ENCODE measurements around the gene KIF11.

Gene KIF11

GRCh38 chr10:92678206-92678605 is 85.3 kb downstream of the KIF11 start:
- DNase-seq (ENCODE audit: low read depth): no peak

- DNase-seq (ENCODE audit: low read depth): no peak
Observed at GRCh38 chr10:92681306-92681834, 88.4 kb downstream of the KIF11 start.

GRCh38 chr10:92688573-92688926 is 95.6 kb downstream of the KIF11 start:
- DNase-seq (ENCODE audit: low read depth): no peak

- DNase-seq (ENCODE audit: low read depth): peak; percentile 51
Observed at GRCh38 chr10:92688927-92689662, 96.2 kb downstream of the KIF11 start.

GRCh38 chr10:92689663-92690210 is 96.8 kb downstream of the KIF11 start, which contains the start of gene HHEX:
Gene HHEX (plus strand): TSS chr10:92689955. CDS start chr10:92689987, 32 bp downstream.
- peak; percentile 82 for DNase-seq (ENCODE audit: low read depth)

GRCh38 chr10:92690211-92690914 is 97.4 kb downstream of the KIF11 start:
- DNase-seq (ENCODE audit: low read depth): peak; percentile 87

GRCh38 chr10:92690915-92691590 is 98.1 kb downstream of the KIF11 start:
- DNase-seq (ENCODE audit: low read depth): no peak

GRCh38 chr10:92691591-92692079 is 98.7 kb downstream of the KIF11 start:
- DNase-seq (ENCODE audit: low read depth): no peak

- no peak for DNase-seq (ENCODE audit: low read depth)
Observed at GRCh38 chr10:92692080-92692671, 99.2 kb downstream of the KIF11 start.

GRCh38 chr10:92692697-92693533 is 100.0 kb downstream of the KIF11 start:
- DNase-seq (ENCODE audit: low read depth): no peak

- no peak for DNase-seq (ENCODE audit: low read depth)
Observed at GRCh38 chr10:92693534-92693893, 100.6 kb downstream of the KIF11 start.

- peak; percentile 82 for DNase-seq (ENCODE audit: low read depth)
Observed at GRCh38 chr10:92695679-92696605, 103.0 kb downstream of the KIF11 start.

- peak; percentile 35 for DNase-seq (ENCODE audit: low read depth)
Observed at GRCh38 chr10:92696606-92697383, 103.9 kb downstream of the KIF11 start.

- DNase-seq (ENCODE audit: low read depth): no peak
Observed at GRCh38 chr10:92697663-92698511, 105.0 kb downstream of the KIF11 start.

- DNase-seq (ENCODE audit: low read depth): no peak
Observed at GRCh38 chr10:92699193-92699517, 106.2 kb downstream of the KIF11 start.

GRCh38 chr10:92699518-92700381 is 106.8 kb downstream of the KIF11 start:
- peak; percentile 74 for DNase-seq (ENCODE audit: low read depth)

GRCh38 chr10:92702301-92702916 is 109.5 kb downstream of the KIF11 start:
- DNase-seq (ENCODE audit: low read depth): no peak

All from ELR (cell line).